Body of pancreas (tissue), 4 donors: ENCODE measurements around the gene RYR3. TPM values are rescaled to one million over a fixed set of nuclear protein-coding genes. Genes with fewer than 3 reads are reported as not detected.

Experiments
- ATAC-seq: fragments of 150-250 bp; one replicate; pipeline ENCODE4 v1.9.1; 2016
- DNase-seq, 4 donors: peaks; one replicate each; pipeline ENCODE4 v3.0.0-alpha.2; 2019
- H3K27ac ChIP-seq, 4 donors: fragments of 200-600 bp; sonication (generic); 1 replicate in 3 of 4; 2 replicates in 1 of 4; pipeline versions ENCODE4 v1.5.1 to v1.6.1; 2016 to 2019; ENCODE audit warnings: mild to moderate bottlenecking in 1 of 4, mixed read lengths in 1 of 4, moderate library complexity in 1 of 4
- H3K27me3 ChIP-seq, 2 donors: fragments of 200-600 bp; sonication (generic); one replicate each; pipeline ENCODE4 v1.6.0; 2016; ENCODE audit warnings: mild to moderate bottlenecking in 1 of 2
- H3K36me3 ChIP-seq, 2 donors: fragments of 200-600 bp; sonication (generic); replicated peaks in 1 of 2; 2 replicates each; pipeline ENCODE4 v1.5.1; 2016; ENCODE audit warnings: low read depth in 2 of 2; ENCODE audit not compliant: insufficient read depth in 1 of 2
- H3K4me1 ChIP-seq: fragments of 200-600 bp; sonication (generic); one replicate; pipeline ENCODE4 v1.6.0; 2016
- H3K4me3 ChIP-seq, 2 donors: fragments of 200-600 bp; sonication (generic); 1 replicate in 1 of 2; 2 replicates in 1 of 2; pipeline ENCODE4 v1.5.1; 2016 to 2019
- H3K9me3 ChIP-seq, 3 donors: fragments of 200-600 bp; sonication (generic); 1 replicate in 2 of 3; 2 replicates in 1 of 3; pipeline ENCODE4 v1.5.1; 2016
- CTCF ChIP-seq, 7 experiments: fragments of 450-650 bp in 4 of 7; fragments of 200-600 bp in 3 of 7; sonication (generic) in 3 of 7; IDR thresholded peaks; one replicate each; pipeline ENCODE4 v1.5.1; 2016 to 2019; ENCODE audit warnings: antibody characterized with exemption in 7 of 7
- POLR2A ChIP-seq, 3 donors: fragments of 450-650 bp; IDR thresholded peaks; one replicate each; pipeline ENCODE4 v1.6.1; 2016; ENCODE audit warnings: antibody characterized with exemption in 3 of 3, mild to moderate bottlenecking in 2 of 3
- WGBS, 2 donors: methylation state at CpG; one replicate each; pipeline ENCODE4 v1.1.5; 2017; 5-methylcytosine and 5-hydroxymethylcytosine counted together
- intact Hi-C: fragments of 100-400 bp; cut with DNase I; formaldehyde crosslinking; loops from one replicate; pipeline ENCODE4 v1.15.1; 2023
- total RNA-seq, 2 donors: library from RNA; depleted of rRNA; stranded (reverse); fragments of >200 nt; gene quantifications; one replicate each; pipeline ENCODE4 v1.1.0, GENCODE V29; 2016

RYR3 gene
- total RNA-seq, 2 donors from 2014 or later = 0.26 to 0.66 TPM

GRCh38 chr15:33467146-33467815 is 156.5 kb downstream of the RYR3 start:
- no peak overlapping the region for H3K4me3 ChIP-seq
- no peaks in the 10 kb centered on the region for H3K27me3 ChIP-seq
- no peak for TF ChIP-seq POLR2A (IDR thresholded peaks at IDR 0.05)
- no peak for TF ChIP-seq CTCF (IDR thresholded peaks at IDR 0.05)
- intact Hi-C loops = no loop called here
- 56 to 63% methylated on average over 6 of the region's 6 CpGs for WGBS, 2 donors
- no peak overlapping the region for H3K27ac ChIP-seq
- H3K9me3 ChIP-seq = no peaks in the 10 kb centered on the region
- DNase-seq (no peak), ATAC-seq (no peak)
- H3K36me3 ChIP-seq = no peaks in the 10 kb centered on the region
- H3K4me1 ChIP-seq = no peaks in the 10 kb centered on the region

DNA sequence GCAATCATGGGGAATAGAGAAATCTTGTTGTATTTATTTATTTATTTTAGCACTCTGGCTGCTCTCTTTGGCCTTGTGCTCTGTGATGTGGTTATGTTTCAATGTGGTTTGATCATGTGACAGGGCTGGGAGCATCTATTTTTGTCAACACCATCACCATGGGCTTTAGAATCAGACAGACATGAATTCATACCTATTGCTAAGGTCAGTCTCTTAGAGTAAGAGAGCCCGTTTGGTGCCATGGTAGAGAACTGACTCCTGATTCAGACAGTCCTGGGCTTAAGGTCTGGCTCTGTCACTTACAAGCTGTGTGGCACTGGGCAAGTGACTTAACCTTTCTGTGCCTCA is 157.0 kb downstream of the RYR3 start:
- DNase-seq (no peak), ATAC-seq (no peak)
- Histone ChIP-seq H3K4me1 (no peaks in the 10 kb centered on the region), H3K36me3 (no peaks in the 10 kb centered on the region), H3K9me3 (no peaks in the 10 kb centered on the region), H3K4me3 (no peak overlapping the region), H3K27ac (no peak overlapping the region), H3K27me3 (no peaks in the 10 kb centered on the region)
- TF ChIP-seq CTCF (IDR thresholded peaks at IDR 0.05) = no peak
- TF ChIP-seq POLR2A (IDR thresholded peaks at IDR 0.05) = no peak
- 59 to 71% methylated on average over 1 of the region's 1 CpG for WGBS, 2 donors
- intact Hi-C loops = no loop called here

GRCh38 chr15:33468740-33469139 is 158.0 kb downstream of the RYR3 start:
- no peak for TF ChIP-seq POLR2A (IDR thresholded peaks at IDR 0.05)
- TF ChIP-seq CTCF (IDR thresholded peaks at IDR 0.05) = no peak
- WGBS, 2 donors = 66 to 77% methylated on average over 3 of the region's 3 CpGs

GRCh38 chr15:33473005-33473404 is 162.2 kb downstream of the RYR3 start:
- no peaks in the 10 kb centered on the region for H3K27me3 ChIP-seq
- WGBS, 2 donors = 64 to 82% methylated on average over 5 of the region's 5 CpGs
- no peaks in the 10 kb centered on the region for H3K36me3 ChIP-seq
- H3K27ac ChIP-seq = no peak overlapping the region
- TF ChIP-seq POLR2A (IDR thresholded peaks at IDR 0.05) (no peak), CTCF (IDR thresholded peaks at IDR 0.05) (no peak)
- no peaks in the 10 kb centered on the region for H3K9me3 ChIP-seq
- no peak overlapping the region for H3K4me3 ChIP-seq
- H3K4me1 ChIP-seq = no peaks in the 10 kb centered on the region
- DNase-seq (no peak), ATAC-seq (no peak)
- intact Hi-C loops = no loop called here

More at GRCh38 chr15:33468740-33469139, 158.0 kb downstream of the RYR3 start:
- no peak overlapping the region for H3K4me3 ChIP-seq
- intact Hi-C loops = no loop called here
- no peak for ATAC-seq
- H3K4me1 ChIP-seq = no peaks in the 10 kb centered on the region
- H3K9me3 ChIP-seq = no peaks in the 10 kb centered on the region
- H3K36me3 ChIP-seq = no peaks in the 10 kb centered on the region
- H3K27me3 ChIP-seq = no peaks in the 10 kb centered on the region
- no peak for DNase-seq
- no peak overlapping the region for H3K27ac ChIP-seq

DNA sequence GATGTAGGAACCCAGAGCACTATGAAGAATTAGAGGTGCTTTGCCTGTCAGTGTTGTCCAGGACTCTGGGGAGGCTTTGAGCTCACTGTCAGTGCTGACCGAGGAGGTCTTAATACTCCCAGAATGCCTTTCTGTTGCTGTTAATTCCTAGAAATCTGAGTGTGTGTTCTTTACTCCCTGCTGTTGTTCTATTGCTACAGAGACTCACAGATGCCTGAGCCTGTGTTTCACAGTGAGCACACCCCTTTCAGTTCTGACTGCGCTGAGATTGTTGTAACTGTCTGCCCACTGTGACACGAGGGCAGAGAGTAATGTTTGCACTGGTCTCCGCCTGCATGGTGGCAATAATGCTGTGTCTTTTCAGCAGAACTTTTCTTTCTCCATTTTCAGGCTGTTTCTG is 162.9 kb downstream of the RYR3 start:
- 53 to 58% methylated on average over 4 of the region's 4 CpGs for WGBS, 2 donors
- H3K4me1 ChIP-seq = no peaks in the 10 kb centered on the region
- no peaks in the 10 kb centered on the region for H3K9me3 ChIP-seq
- no peak for TF ChIP-seq POLR2A (IDR thresholded peaks at IDR 0.05)
- no peak for TF ChIP-seq CTCF (IDR thresholded peaks at IDR 0.05)
- H3K27ac ChIP-seq = no peak overlapping the region
- no peak overlapping the region for H3K4me3 ChIP-seq
- ATAC-seq = no peak
- H3K36me3 ChIP-seq = no peaks in the 10 kb centered on the region
- H3K27me3 ChIP-seq = no peaks in the 10 kb centered on the region
- intact Hi-C loops = no loop called here
- no peak for DNase-seq
